Measurements from ENCODE around the gene HOMEZ. TPM values are rescaled to one million over a fixed set of nuclear protein-coding genes. Genes with fewer than 3 reads are reported as not detected.
A peak's percentile ranks its signal among the peaks of the same experiment; 100 is the strongest.

HOMEZ gene
- total RNA-seq, 2 donors from 2014 or later: 23.8 to 32.0 TPM

DNA sequence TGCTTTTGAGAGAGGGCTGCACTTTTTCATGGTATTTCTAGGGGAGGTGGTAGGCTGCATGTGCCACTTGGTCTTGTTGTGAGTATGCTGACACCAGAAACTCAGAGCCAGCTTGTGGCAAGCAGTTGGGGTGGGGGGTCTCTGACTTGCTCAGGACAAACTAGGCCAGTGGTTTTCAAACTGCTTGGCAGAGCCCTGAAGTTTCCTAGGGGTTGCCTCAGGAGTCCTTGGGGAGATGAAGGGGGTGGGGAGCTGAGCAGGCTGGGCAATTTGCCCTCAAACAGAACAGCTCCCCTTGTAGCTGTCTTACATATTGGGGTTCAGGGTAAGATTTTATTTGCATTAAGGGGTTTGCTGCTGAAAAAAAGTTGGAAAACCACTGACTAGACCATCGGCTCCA is 24.6 kb upstream of the HOMEZ start:
- WGBS, 2 experiments (ENCODE audit: insufficient coverage in 1 of 2, insufficient read length in 1 of 2): 86% methylated on average over 1 of the region's 1 CpG; no CpG with 5 or more reads in 1 of the 2 experiments
- H3K9me3 ChIP-seq (ENCODE audit: control insufficient read depth, low read length): no peaks in the 10 kb centered on the region
- DNase-seq: no peak
- no peaks in the 10 kb centered on the region for H3K27me3 Mint-ChIP-seq (ENCODE audit: insufficient read depth)
- no peak overlapping the region for H3K27ac ChIP-seq (ENCODE audit: low read depth, low read length)
- H3K4me3 Mint-ChIP-seq: no peak overlapping the region
- H3K4me3 ChIP-seq (ENCODE audit: low read length): no peak overlapping the region
- peaks cover 53% of the 10 kb centered on the region for H3K36me3 Mint-ChIP-seq (ENCODE audit: low read depth)
- no peaks in the 10 kb centered on the region for H3K9me3 Mint-ChIP-seq
- H3K9ac ChIP-seq (ENCODE audit: extremely low read depth, low read length, poor library complexity, severe bottlenecking): no peak overlapping the region
- peaks cover 15% of the 10 kb centered on the region for H3K4me1 Mint-ChIP-seq
- H3K4me1 ChIP-seq (ENCODE audit: control insufficient read depth, insufficient read depth, low read length): peaks cover 4% of the 10 kb centered on the region
- H3K27ac Mint-ChIP-seq: no peak overlapping the region
- TF ChIP-seq, protein P1, sequence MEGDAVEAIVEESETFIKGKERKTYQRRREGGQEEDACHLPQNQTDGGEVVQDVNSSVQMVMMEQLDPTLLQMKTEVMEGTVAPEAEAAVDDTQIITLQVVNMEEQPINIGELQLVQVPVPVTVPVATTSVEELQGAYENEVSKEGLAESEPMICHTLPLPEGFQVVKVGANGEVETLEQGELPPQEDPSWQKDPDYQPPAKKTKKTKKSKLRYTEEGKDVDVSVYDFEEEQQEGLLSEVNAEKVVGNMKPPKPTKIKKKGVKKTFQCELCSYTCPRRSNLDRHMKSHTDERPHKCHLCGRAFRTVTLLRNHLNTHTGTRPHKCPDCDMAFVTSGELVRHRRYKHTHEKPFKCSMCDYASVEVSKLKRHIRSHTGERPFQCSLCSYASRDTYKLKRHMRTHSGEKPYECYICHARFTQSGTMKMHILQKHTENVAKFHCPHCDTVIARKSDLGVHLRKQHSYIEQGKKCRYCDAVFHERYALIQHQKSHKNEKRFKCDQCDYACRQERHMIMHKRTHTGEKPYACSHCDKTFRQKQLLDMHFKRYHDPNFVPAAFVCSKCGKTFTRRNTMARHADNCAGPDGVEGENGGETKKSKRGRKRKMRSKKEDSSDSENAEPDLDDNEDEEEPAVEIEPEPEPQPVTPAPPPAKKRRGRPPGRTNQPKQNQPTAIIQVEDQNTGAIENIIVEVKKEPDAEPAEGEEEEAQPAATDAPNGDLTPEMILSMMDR (conservative IDR thresholded peaks at IDR 0.05): no peak
- no peaks in the 10 kb centered on the region for H3K27me3 ChIP-seq (ENCODE audit: control insufficient read depth, insufficient read depth, low read length, poor library complexity, severe bottlenecking)
- H3K36me3 ChIP-seq (ENCODE audit: control insufficient read depth, insufficient read depth, low read length): peaks cover 57% of the 10 kb centered on the region

DNA sequence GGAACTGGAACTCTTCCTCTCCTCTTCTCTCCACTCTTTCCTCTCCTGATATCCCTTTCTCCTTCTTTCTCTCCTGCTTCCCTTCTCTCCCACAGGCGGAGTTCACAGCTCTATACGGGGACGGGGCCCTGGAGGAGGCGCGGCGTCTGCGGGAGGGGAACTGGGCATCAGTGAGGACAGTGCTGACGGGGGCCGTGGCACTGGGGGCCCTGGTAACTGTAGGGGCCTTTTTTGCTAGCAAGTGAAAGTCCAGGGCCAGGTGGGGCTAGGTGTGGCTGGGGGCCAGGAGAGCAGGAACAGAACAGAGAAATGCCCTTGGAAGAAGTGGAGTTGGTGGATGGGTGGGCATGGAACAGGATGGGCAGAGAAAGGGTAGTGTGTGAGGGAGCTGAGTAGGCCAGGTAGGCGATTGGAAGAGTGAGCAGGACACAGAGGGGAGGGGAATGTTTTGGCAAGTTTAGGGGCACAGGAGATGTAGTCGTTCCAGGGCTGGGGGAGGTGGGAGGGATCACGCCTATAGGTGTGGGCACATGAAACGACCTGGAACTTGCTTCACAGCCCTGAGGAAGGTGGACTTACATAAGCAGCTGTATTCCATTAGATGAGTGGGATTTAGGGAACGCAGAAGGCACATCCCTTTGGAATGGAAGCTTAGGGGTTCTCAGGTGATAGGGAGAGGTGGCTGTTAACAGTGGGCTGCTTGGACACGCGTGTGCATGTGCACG is 23.0 kb upstream of the HOMEZ start:
- Mint-ChIP-seq H3K36me3 (ENCODE audit: low read depth) (peaks cover 49% of the 10 kb centered on the region), H3K9me3 (no peaks in the 10 kb centered on the region), H3K27ac (no peak overlapping the region), H3K27me3 (ENCODE audit: insufficient read depth) (peaks cover 4% of the 10 kb centered on the region), H3K4me1 (peaks cover 15% of the 10 kb centered on the region), H3K4me3 (peak overlapping the region; percentile 92)
- Histone ChIP-seq H3K27me3 (ENCODE audit: control insufficient read depth, insufficient read depth, low read length, poor library complexity, severe bottlenecking) (peaks cover 3% of the 10 kb centered on the region), H3K4me1 (ENCODE audit: control insufficient read depth, insufficient read depth, low read length) (peaks cover 4% of the 10 kb centered on the region), H3K9ac (ENCODE audit: extremely low read depth, low read length, poor library complexity, severe bottlenecking) (no peak overlapping the region), H3K36me3 (ENCODE audit: control insufficient read depth, insufficient read depth, low read length) (peaks cover 52% of the 10 kb centered on the region), H3K4me3 (ENCODE audit: low read length) (peak overlapping the region; percentile 97), H3K27ac (ENCODE audit: low read depth, low read length) (no peak overlapping the region), H3K9me3 (ENCODE audit: control insufficient read depth, low read length) (no peaks in the 10 kb centered on the region)
- TF ChIP-seq, protein P1 (conservative IDR thresholded peaks at IDR 0.05): no peak
- no peak for DNase-seq
- WGBS, 2 experiments (ENCODE audit: insufficient coverage in 1 of 2, insufficient read length in 1 of 2): 93 to 95% methylated on average over 8 to 17 of the region's 17 CpGs

DNA sequence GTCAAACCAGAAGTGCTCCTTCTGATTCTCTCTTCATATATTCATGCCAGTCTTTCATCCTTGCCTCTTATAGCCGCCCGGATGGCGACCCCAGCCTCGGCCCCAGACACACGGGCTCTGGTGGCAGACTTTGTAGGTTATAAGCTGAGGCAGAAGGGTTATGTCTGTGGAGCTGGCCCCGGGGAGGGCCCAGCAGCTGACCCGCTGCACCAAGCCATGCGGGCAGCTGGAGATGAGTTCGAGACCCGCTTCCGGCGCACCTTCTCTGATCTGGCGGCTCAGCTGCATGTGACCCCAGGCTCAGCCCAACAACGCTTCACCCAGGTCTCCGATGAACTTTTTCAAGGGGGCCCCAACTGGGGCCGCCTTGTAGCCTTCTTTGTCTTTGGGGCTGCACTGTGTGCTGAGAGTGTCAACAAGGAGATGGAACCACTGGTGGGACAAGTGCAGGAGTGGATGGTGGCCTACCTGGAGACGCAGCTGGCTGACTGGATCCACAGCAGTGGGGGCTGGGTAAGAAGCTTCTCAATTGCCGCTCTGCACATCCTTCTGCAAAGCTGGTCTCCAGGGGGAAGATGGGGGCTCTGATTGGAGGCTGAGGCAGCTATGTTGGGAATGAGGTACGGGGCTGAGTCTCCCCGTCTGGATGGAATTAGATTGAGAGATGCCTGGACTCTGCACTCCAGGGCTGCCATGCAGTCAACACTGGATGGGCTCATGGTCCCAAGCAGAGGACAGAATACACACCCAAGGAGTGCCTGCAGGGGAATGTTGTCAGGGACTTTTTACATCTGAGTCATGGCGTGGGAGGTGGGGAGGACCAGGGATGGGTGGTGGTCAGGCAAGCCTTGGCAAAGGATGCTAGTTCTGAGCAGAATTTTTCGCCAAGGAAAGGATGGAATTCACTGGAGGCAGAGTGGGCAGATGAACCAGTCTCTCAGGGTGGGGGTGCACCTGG is 22.0 kb upstream of the HOMEZ start:
- H3K4me3 Mint-ChIP-seq: peak overlapping the region; percentile 92
- TF ChIP-seq, protein P1 (conservative IDR thresholded peaks at IDR 0.05): no peak
- H3K9me3 Mint-ChIP-seq: no peaks in the 10 kb centered on the region
- Histone ChIP-seq H3K27me3 (ENCODE audit: control insufficient read depth, insufficient read depth, low read length, poor library complexity, severe bottlenecking) (peaks cover 5% of the 10 kb centered on the region), H3K9me3 (ENCODE audit: control insufficient read depth, low read length) (no peaks in the 10 kb centered on the region), H3K4me1 (ENCODE audit: control insufficient read depth, insufficient read depth, low read length) (peaks cover 4% of the 10 kb centered on the region), H3K9ac (ENCODE audit: extremely low read depth, low read length, poor library complexity, severe bottlenecking) (peak overlapping the region; percentile 87), H3K27ac (ENCODE audit: low read depth, low read length) (no peak overlapping the region), H3K36me3 (ENCODE audit: control insufficient read depth, insufficient read depth, low read length) (peaks cover 47% of the 10 kb centered on the region), H3K4me3 (ENCODE audit: low read length) (peak overlapping the region; percentile 97)
- no peak for DNase-seq
- peaks cover 15% of the 10 kb centered on the region for H3K4me1 Mint-ChIP-seq
- peaks cover 11% of the 10 kb centered on the region for H3K27me3 Mint-ChIP-seq (ENCODE audit: insufficient read depth)
- H3K36me3 Mint-ChIP-seq (ENCODE audit: low read depth): peaks cover 45% of the 10 kb centered on the region
- peak overlapping the region; percentile 97 for H3K27ac Mint-ChIP-seq
- WGBS, 2 experiments (ENCODE audit: insufficient coverage in 1 of 2, insufficient read length in 1 of 2): 94 to 97% methylated on average over 12 to 22 of the region's 22 CpGs

Measured in endodermal cell (in vitro differentiated cells).